Glutamatergic neuron (in vitro differentiated cells): ENCODE measurements around the gene UMODL1. TPM values are rescaled to one million over a fixed set of nuclear protein-coding genes. Genes with fewer than 3 reads are reported as not detected.
A peak's percentile ranks its signal among the peaks of the same experiment; 100 is the strongest.

ENCODE experiments used
- DNase-seq: peaks from one replicate; pipeline ENCODE4 v3.0.0; 2022
- H3K27ac Mint-ChIP-seq: one replicate; pipeline ENCODE4 v1.8.0; 2020; ENCODE audit warnings: mild to moderate bottlenecking, mixed read lengths, inconsistent platforms; ENCODE audit not compliant: unreplicated experiment
- H3K27me3 Mint-ChIP-seq: one replicate; pipeline ENCODE4 v1.8.0; 2020; ENCODE audit warnings: mild to moderate bottlenecking, moderate library complexity, mixed read lengths, inconsistent platforms; ENCODE audit not compliant: unreplicated experiment
- H3K36me3 Mint-ChIP-seq: one replicate; pipeline ENCODE4 v1.8.0; 2020; ENCODE audit warnings: mild to moderate bottlenecking, mixed read lengths, inconsistent platforms; ENCODE audit not compliant: unreplicated experiment
- H3K4me1 Mint-ChIP-seq: one replicate; pipeline ENCODE4 v1.8.0; 2020; ENCODE audit warnings: mild to moderate bottlenecking, low read depth, mixed read lengths, inconsistent platforms; ENCODE audit not compliant: unreplicated experiment
- H3K4me3 Mint-ChIP-seq: one replicate; pipeline ENCODE4 v1.8.0; 2020; ENCODE audit warnings: mild to moderate bottlenecking, mixed read lengths, inconsistent platforms; ENCODE audit not compliant: unreplicated experiment
- H3K9me3 Mint-ChIP-seq: one replicate; pipeline ENCODE4 v1.8.0; 2020; ENCODE audit warnings: mild to moderate bottlenecking, moderate library complexity, mixed read lengths, inconsistent platforms; ENCODE audit not compliant: unreplicated experiment
- total RNA-seq: library from RNA; stranded (reverse); fragmentation: NEBNext Ultra II Directional; extraction: Animal tissue kit (Norgen Biotek cat#: 25700); gene quantifications from one replicate; pipeline ENCODE4 v1.2.1, GENCODE V29; 2021; ENCODE audit not compliant: unreplicated experiment
- TF ChIP-seq, protein P1 (sequence below): fragments of 200-600 bp; sonication (generic); IDR thresholded peaks from one replicate; pipeline ENCODE4 v1.5.0; 2021; ENCODE audit not compliant: partially characterized antibody, unreplicated experiment

Gene UMODL1
- total RNA-seq, 1 donor from 2014 or later: not detected

GRCh38 chr21:42089665-42090310 lies 18.7 kb downstream of the UMODL1 start:
- H3K4me3 Mint-ChIP-seq: no peak overlapping the region
- H3K4me1 Mint-ChIP-seq: peaks cover 3% of the 10 kb centered on the region
- no peaks in the 10 kb centered on the region for H3K27me3 Mint-ChIP-seq
- no peaks in the 10 kb centered on the region for H3K9me3 Mint-ChIP-seq
- DNase-seq: no peak
- no peak overlapping the region for H3K27ac Mint-ChIP-seq
- TF ChIP-seq, protein P1, sequence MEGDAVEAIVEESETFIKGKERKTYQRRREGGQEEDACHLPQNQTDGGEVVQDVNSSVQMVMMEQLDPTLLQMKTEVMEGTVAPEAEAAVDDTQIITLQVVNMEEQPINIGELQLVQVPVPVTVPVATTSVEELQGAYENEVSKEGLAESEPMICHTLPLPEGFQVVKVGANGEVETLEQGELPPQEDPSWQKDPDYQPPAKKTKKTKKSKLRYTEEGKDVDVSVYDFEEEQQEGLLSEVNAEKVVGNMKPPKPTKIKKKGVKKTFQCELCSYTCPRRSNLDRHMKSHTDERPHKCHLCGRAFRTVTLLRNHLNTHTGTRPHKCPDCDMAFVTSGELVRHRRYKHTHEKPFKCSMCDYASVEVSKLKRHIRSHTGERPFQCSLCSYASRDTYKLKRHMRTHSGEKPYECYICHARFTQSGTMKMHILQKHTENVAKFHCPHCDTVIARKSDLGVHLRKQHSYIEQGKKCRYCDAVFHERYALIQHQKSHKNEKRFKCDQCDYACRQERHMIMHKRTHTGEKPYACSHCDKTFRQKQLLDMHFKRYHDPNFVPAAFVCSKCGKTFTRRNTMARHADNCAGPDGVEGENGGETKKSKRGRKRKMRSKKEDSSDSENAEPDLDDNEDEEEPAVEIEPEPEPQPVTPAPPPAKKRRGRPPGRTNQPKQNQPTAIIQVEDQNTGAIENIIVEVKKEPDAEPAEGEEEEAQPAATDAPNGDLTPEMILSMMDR: no peak
- H3K36me3 Mint-ChIP-seq: no peaks in the 10 kb centered on the region

GRCh38 chr21:42091899-42092508 lies 20.9 kb downstream of the UMODL1 start:
- Mint-ChIP-seq H3K4me1 (peaks cover 6% of the 10 kb centered on the region), H3K27ac (peak overlapping the region; percentile 65), H3K36me3 (peaks cover 5% of the 10 kb centered on the region), H3K4me3 (peak overlapping the region; percentile 30), H3K9me3 (peaks cover 2% of the 10 kb centered on the region), H3K27me3 (no peaks in the 10 kb centered on the region)
- DNase-seq: peak; percentile 47
- TF ChIP-seq, protein P1: no peak

DNA sequence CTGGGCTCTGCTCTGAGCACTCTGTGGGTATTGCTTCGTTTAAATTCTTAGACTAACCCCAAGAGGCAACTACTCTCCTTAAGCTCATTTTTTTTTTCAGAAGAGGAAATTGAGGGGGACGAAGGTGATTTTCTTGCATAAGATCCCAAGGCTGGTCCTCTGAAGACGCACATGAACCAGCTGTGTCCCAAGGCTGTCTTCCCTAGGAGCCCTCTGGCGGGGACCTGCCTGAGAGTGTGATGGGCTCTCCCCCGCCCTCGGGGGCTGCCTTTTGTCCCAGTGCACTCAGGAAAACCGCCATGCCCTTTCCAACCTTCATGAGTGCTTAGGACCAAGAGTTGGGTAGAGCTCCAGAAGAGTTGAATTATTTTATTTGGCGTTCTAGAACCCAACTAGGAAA lies 21.7 kb downstream of the UMODL1 start:
- Mint-ChIP-seq H3K36me3 (peaks cover 5% of the 10 kb centered on the region), H3K27me3 (peaks cover 2% of the 10 kb centered on the region), H3K27ac (no peak overlapping the region), H3K4me1 (peaks cover 9% of the 10 kb centered on the region), H3K9me3 (peaks cover 2% of the 10 kb centered on the region), H3K4me3 (no peak overlapping the region)
- TF ChIP-seq, protein P1: no peak
- peak; percentile 40 for DNase-seq

DNA sequence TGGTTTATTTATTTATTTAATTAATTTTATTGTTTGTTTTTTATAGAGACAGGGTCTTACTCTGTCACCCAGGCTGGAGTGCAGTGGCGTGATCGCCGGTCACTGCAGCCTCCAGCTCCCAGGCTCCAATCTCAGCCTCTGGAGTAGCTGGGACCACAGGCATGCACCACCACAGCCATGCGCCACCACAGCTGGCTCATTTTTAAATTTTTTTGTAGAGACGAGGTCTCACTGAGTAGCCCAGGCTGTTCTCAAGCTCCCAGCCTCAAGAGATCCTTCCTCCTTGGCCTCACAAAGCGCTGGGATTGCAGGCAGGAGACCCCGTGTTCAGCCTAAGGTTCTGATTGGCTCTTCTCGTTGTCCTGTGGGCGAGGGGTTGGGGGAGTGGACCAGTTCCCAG lies 22.1 kb downstream of the UMODL1 start:
- DNase-seq: no peak
- Mint-ChIP-seq H3K4me3 (no peak overlapping the region), H3K27me3 (peaks cover 2% of the 10 kb centered on the region), H3K27ac (no peak overlapping the region), H3K4me1 (peaks cover 11% of the 10 kb centered on the region), H3K36me3 (peaks cover 5% of the 10 kb centered on the region), H3K9me3 (peaks cover 2% of the 10 kb centered on the region)
- TF ChIP-seq, protein P1: no peak

GRCh38 chr21:42093991-42094421 lies 22.9 kb downstream of the UMODL1 start:
- Mint-ChIP-seq H3K27ac (no peak overlapping the region), H3K36me3 (peaks cover 5% of the 10 kb centered on the region), H3K4me1 (peaks cover 11% of the 10 kb centered on the region), H3K9me3 (peaks cover 2% of the 10 kb centered on the region), H3K4me3 (no peak overlapping the region), H3K27me3 (peaks cover 2% of the 10 kb centered on the region)
- TF ChIP-seq, protein P1: no peak
- no peak for DNase-seq
